Right atrium auricular region (tissue), 2 donors: ENCODE measurements around the gene AATF. TPM values are rescaled to one million over a fixed set of nuclear protein-coding genes. Genes with fewer than 3 reads are reported as not detected.

Experiments used
- DNase-seq: peaks from one replicate; pipeline ENCODE4 v3.0.0-alpha.2; 2019; ENCODE audit warnings: low spot score
- H3K27ac ChIP-seq, 2 donors: fragments of 200-600 bp; sonication (generic); 1 replicate in 1 of 2; 2 replicates in 1 of 2; pipeline ENCODE4 v1.5.1; 2016 to 2019
- H3K27me3 ChIP-seq, 2 donors: fragments of 200-600 bp; sonication (generic); one replicate each; pipeline versions ENCODE4 v1.5.1 to v1.6.0; 2017 to 2019
- H3K36me3 ChIP-seq: fragments of 200-600 bp; sonication (generic); one replicate; pipeline ENCODE4 v1.5.1; 2016
- H3K4me1 ChIP-seq, 2 donors: fragments of 200-600 bp; sonication (generic); one replicate each; pipeline versions ENCODE4 v1.5.1 to v1.6.0; 2017 to 2019
- H3K4me3 ChIP-seq, 2 donors: fragments of 200-600 bp; sonication (generic); 1 replicate in 1 of 2; 2 replicates in 1 of 2; pipeline ENCODE4 v1.5.1; 2017 to 2019; ENCODE audit warnings: mild to moderate bottlenecking in 1 of 2, moderate library complexity in 1 of 2
- H3K9me3 ChIP-seq, 2 donors: fragments of 200-600 bp; sonication (generic); one replicate each; pipeline ENCODE4 v1.5.1; 2019
- total RNA-seq, 2 donors: library from RNA; depleted of rRNA; stranded (reverse); fragments of >200 nt; gene quantifications; one replicate each; pipeline ENCODE4 v1.1.0, GENCODE V29; 2016
- TF ChIP-seq, protein P1 (sequence below), 2 donors: fragments of 200-600 bp; sonication (generic); IDR thresholded peaks; one replicate each; pipeline ENCODE4 v1.5.1; 2019; ENCODE audit warnings: antibody characterized with exemption in 2 of 2

AATF gene
- total RNA-seq, 2 donors from 2014 or later: 17.8 to 23.2 TPM

DNA sequence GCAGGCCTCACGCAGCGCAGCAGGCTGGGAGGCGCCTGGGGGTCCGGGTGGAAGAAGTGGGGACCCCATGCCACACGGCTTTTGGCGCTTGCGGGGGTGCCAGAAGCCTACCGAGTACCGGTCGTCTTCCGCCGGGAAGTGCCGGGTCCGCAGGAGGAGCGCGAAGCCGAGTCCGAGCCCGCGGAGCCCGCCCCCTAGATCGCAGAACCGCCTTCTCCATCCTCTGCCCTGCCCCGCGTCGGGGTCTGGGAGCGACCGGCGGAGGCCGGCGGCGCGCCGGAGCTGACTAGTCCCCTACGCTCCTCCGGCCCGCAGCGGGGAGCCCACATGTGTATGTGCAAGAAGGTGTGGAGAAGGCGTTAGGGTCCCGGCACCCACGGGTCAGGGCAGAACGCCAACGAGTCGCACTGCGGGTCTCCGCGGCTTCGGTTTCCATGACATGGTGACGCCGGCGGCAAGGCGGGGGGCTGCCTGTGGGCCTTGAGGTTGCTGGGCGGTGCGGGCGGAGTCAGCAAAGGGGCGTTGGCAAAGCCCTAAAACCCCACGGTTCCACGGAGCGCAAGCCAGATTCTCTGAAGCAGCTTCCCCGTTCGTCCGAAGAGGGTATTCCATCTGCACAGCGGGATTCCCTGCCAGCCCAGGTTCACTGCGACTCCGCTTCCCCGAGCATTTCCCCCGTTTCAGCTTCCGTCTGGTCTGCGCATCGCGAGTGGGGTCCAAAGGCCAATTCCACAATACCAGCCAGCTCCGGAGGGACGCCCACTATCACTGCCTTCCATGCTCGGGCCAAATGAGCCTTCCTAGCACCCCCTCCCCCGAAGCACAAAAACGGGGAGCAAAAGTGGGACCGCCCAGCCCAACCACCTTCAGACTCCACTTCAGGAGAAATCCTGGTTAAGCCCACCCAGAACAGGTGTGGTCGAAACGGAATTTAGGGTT is 13.8 kb upstream of the AATF start:
- Histone ChIP-seq H3K36me3 (no peaks in the 10 kb centered on the region), H3K9me3 (no peaks in the 10 kb centered on the region), H3K4me1 (peaks cover 0 to 82% of the 10 kb centered on the region in 2 donors), H3K27me3 (peaks cover 76 to 96% of the 10 kb centered on the region in 2 donors), H3K27ac (no peak overlapping the region), H3K4me3 (peak overlapping the region in 1 of 2 donors; percentile 20)
- no peak for DNase-seq
- TF ChIP-seq, protein P1, sequence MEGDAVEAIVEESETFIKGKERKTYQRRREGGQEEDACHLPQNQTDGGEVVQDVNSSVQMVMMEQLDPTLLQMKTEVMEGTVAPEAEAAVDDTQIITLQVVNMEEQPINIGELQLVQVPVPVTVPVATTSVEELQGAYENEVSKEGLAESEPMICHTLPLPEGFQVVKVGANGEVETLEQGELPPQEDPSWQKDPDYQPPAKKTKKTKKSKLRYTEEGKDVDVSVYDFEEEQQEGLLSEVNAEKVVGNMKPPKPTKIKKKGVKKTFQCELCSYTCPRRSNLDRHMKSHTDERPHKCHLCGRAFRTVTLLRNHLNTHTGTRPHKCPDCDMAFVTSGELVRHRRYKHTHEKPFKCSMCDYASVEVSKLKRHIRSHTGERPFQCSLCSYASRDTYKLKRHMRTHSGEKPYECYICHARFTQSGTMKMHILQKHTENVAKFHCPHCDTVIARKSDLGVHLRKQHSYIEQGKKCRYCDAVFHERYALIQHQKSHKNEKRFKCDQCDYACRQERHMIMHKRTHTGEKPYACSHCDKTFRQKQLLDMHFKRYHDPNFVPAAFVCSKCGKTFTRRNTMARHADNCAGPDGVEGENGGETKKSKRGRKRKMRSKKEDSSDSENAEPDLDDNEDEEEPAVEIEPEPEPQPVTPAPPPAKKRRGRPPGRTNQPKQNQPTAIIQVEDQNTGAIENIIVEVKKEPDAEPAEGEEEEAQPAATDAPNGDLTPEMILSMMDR (IDR thresholded peaks at IDR 0.05): no peak

DNA sequence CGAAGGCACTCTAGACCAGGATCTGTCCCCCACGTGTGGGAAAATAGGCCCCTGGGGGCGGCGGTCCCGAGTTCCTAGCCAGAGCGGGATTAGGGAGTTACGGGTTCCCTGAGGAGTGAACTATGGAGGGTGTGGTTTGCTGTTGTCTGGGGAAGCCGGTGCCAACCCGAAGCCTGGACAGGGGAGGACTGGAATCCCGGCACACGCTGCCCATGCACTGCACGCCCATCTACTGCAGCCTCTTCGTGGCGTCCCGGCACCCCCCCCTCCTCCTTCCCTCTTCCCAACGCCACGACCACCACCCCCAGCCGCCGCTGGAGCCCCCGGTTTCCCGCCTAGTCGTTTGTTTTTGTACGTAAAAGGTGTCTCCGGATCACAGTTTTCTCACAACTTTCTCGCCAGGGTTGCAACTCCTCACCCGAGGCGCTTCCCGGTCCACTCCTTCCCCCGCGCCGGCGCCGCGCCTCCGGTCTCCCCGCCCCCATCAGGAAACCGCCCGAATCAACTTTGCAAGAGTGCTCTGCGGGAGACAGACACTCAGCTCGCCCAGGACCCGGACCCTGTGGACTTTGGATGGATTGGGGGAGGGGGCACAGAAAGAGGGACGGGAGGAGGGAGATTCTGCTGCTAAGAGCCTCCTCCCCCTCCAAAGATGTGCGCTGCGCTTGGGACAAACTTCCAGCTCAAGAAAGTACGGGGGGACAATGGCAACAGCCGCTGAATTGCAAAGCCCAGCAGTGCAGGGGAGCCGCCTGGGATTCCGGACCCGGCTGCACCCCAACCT is 12.9 kb upstream of the AATF start:
- Histone ChIP-seq H3K4me3 (peak overlapping the region in 1 of 2 donors; percentile 28), H3K36me3 (no peaks in the 10 kb centered on the region), H3K9me3 (no peaks in the 10 kb centered on the region), H3K27me3 (peaks cover 83 to 98% of the 10 kb centered on the region in 2 donors), H3K27ac (no peak overlapping the region), H3K4me1 (peaks cover 0 to 82% of the 10 kb centered on the region in 2 donors)
- TF ChIP-seq, protein P1 (IDR thresholded peaks at IDR 0.05): no peak
- no peak for DNase-seq

DNA sequence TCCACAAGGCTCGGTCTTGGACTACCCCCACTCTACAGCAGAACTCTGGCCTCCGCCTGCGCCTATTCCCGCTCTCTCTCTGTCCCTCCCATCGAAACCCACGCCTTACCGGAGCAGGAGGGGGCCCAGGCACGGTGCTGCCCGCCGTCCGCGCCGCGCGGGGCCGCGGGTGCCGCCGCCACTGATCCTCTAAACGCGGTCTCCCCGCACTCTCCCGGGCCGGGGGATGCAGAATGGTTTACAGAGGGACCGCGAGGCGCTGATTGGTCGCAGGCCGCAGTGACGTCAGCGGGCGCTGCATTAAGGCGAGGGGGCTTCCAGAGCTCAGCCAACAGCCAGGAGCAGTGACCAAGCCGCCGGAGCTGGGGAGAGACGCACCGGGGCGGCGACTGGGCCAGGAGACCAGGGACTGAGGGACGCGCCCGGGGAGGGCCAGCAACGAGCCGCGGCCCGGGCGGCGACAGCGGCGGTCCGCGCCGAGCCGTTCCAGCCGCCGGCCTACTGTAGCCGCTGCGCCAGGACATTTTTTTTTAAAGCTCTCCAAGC is 12.2 kb upstream of the AATF start:
- Histone ChIP-seq H3K4me1 (peaks cover 0 to 81% of the 10 kb centered on the region in 2 donors), H3K27ac (no peak overlapping the region), H3K9me3 (no peaks in the 10 kb centered on the region), H3K36me3 (no peaks in the 10 kb centered on the region), H3K27me3 (peaks cover 86 to 98% of the 10 kb centered on the region in 2 donors), H3K4me3 (peak overlapping the region in 1 of 2 donors; percentile 28)
- TF ChIP-seq, protein P1 (IDR thresholded peaks at IDR 0.05): no peak
- no peak for DNase-seq

DNA sequence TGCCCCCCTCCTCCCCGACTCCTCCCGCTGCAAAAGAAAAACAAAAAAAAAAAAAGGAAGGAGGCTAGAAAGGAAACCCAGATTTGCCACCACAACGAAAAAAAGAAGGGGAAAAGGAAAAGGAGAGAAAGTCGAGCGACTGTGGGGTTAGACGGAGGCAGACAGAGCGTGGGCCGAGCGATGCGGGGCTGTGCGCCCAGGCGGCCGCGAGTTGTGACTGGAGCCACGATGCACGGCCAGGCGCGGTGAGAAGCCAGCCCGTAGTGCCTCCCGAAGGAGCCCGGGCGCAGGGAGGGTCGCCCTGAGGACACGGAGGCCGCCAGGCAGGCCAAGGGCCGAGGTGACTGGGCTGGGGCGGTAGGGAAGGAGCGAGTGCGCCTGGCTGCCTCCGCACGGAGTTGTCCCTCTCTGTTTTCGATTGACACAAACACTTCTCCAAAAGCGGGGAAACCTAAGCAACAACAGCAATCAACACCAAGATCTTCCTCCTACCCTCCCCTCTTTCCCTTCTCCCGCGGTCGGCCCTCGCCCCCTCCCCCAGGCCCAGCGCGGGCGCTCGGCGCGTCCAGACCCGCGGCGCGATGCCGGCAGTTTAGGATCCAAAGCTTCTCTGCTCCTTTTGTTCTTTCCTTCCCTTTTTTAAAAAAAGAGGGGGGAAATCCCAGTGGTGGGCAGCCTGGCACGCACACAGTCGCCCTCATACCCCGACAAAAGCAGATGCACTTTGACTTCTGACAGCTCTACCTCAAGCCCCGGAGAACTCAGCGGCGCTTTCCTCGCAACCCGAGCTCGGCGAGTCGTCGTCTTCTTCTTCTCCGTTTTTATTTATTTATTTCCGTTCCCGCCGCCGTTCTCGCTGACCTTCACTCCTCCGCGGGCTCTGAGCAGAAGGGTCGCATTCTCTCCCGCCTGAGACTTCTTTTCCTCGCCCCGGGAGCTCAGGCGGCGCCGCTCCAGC is 11.5 kb upstream of the AATF start, which contains the start of gene LHX1:
Gene LHX1 (plus strand): TSS at position 475 of the 958 bp plus-strand sequence. CDS start 723 bp downstream, outside the sequence.
- H3K36me3 ChIP-seq: no peaks in the 10 kb centered on the region
- peaks cover 86 to 97% of the 10 kb centered on the region in 2 donors for H3K27me3 ChIP-seq
- H3K27ac ChIP-seq: no peak within 1 kb of the TSS
- peak within 1 kb of the TSS in 1 of 2 donors; percentile 28 for H3K4me3 ChIP-seq
- H3K4me1 ChIP-seq: peaks cover 0 to 78% of the 10 kb centered on the region in 2 donors
- H3K9me3 ChIP-seq: no peaks in the 10 kb centered on the region
- TF ChIP-seq, protein P1 (IDR thresholded peaks at IDR 0.05): no peak
- no peak for DNase-seq
